Suppressor macrophage treated with lipopolysaccharide for 1 hour (primary cell): ENCODE data around the gene ADAR.

ENCODE experiments used
- DNase-seq, 3 donors: peaks; one replicate each; pipeline ENCODE4 v3.0.0-alpha.2; 2020 to 2022

Gene ADAR

GRCh38 chr1:154584267-154584994 lies 23.6 kb downstream of the ADAR start:
- DNase-seq = no peak

GRCh38 chr1:154583773-154584172 lies 24.2 kb downstream of the ADAR start:
- no peak for DNase-seq

- DNase-seq = no peak
These were observed 25.1 kb downstream of the ADAR start for GRCh38 chr1:154582885-154583284.

- DNase-seq = no peak
These were observed 26.2 kb downstream of the ADAR start for GRCh38 chr1:154581766-154582165.

- DNase-seq = no peak
These were observed 28.6 kb downstream of the ADAR start for GRCh38 chr1:154579374-154579773.

GRCh38 chr1:154578058-154578418 lies 29.9 kb downstream of the ADAR start:
- no peak for DNase-seq

GRCh38 chr1:154577346-154578057 lies 30.5 kb downstream of the ADAR start:
- DNase-seq = no peak

- no peak for DNase-seq
These were observed 31.9 kb downstream of the ADAR start for GRCh38 chr1:154575951-154576566.

- no peak for DNase-seq
These were observed 32.6 kb downstream of the ADAR start for GRCh38 chr1:154575147-154575927.

GRCh38 chr1:154574716-154575115 lies 33.3 kb downstream of the ADAR start:
- DNase-seq = no peak

GRCh38 chr1:154573168-154573510 lies 34.8 kb downstream of the ADAR start:
- no peak for DNase-seq

GRCh38 chr1:154572468-154573167 lies 35.4 kb downstream of the ADAR start:
- DNase-seq = no peak

- DNase-seq = no peak
These were observed 36.1 kb downstream of the ADAR start for GRCh38 chr1:154571964-154572288.

- no peak for DNase-seq
These were observed 36.6 kb downstream of the ADAR start for GRCh38 chr1:154571244-154571963.

GRCh38 chr1:154568157-154568815 lies 39.7 kb downstream of the ADAR start:
- DNase-seq = no peak

GRCh38 chr1:154567386-154568156 lies 40.4 kb downstream of the ADAR start, which contains the start of gene CHRNB2:
TSS of gene CHRNB2 (plus strand) at chr1:154567778. CDS start at chr1:154568045, 267 bp downstream.
- DNase-seq = peak; percentile 62 to 87 (median 73)

GRCh38 chr1:154565876-154566275 lies 42.1 kb downstream of the ADAR start:
- no peak for DNase-seq

GRCh38 chr1:154559466-154560044 lies 48.4 kb downstream of the ADAR start:
- peak; percentile 90 to 93 (median 90) for DNase-seq

GRCh38 chr1:154558720-154559465 lies 49.1 kb downstream of the ADAR start:
- peak; percentile 98 to 99 (median 98) for DNase-seq
